CD14-positive monocyte (primary cell): ENCODE measurements around the gene ZNF436. TPM values are rescaled to one million over a fixed set of nuclear protein-coding genes. Genes with fewer than 3 reads are reported as not detected.

Source experiments
- DNase-seq, 3 donors: peaks; one replicate each; pipeline ENCODE4 v3.0.0-alpha.2; 2011 to 2022
- H2AFZ ChIP-seq: 2 replicates; pipeline ENCODE4 v1.6.0; 2012; ENCODE audit warnings: mild to moderate bottlenecking, low read depth, low read length, inconsistent platforms; ENCODE audit not compliant: insufficient read depth, poor library complexity, severe bottlenecking
- H3K27ac ChIP-seq, 2 donors: 1 replicate in 1 of 2; 2 replicates in 1 of 2; pipeline ENCODE4 v1.5.1; 2012 to 2013; ENCODE audit warnings: low read length in 2 of 2, control low read depth in 1 of 2, inconsistent platforms in 1 of 2, low read depth in 1 of 2, mild to moderate bottlenecking in 1 of 2
- H3K27me3 ChIP-seq, 2 donors: one replicate each; pipeline versions ENCODE4 v1.6.0 to v1.6.1; 2011 to 2013; ENCODE audit warnings: low read length in 2 of 2; ENCODE audit not compliant: control insufficient read depth in 2 of 2, insufficient read depth in 2 of 2
- H3K36me3 ChIP-seq, 2 donors: replicated peaks in 1 of 2; 1 replicate in 1 of 2; 2 replicates in 1 of 2; pipeline versions ENCODE4 v1.5.1 to v1.6.1; 2012 to 2013; ENCODE audit warnings: low read length in 2 of 2, control low read depth in 1 of 2, inconsistent platforms in 1 of 2, mild to moderate bottlenecking in 1 of 2; ENCODE audit not compliant: insufficient read depth in 2 of 2, control insufficient read depth in 1 of 2
- H3K4me1 ChIP-seq, 2 donors: 1 replicate in 1 of 2; 2 replicates in 1 of 2; pipeline versions ENCODE4 v1.5.1 to v1.6.1; 2012 to 2013; ENCODE audit warnings: low read length in 2 of 2, control low read depth in 1 of 2, inconsistent platforms in 1 of 2, mild to moderate bottlenecking in 1 of 2, moderate library complexity in 1 of 2; ENCODE audit not compliant: insufficient read depth in 2 of 2, control insufficient read depth in 1 of 2
- H3K4me2 ChIP-seq: replicated peaks from 2 replicates; pipeline ENCODE3; 2012; ENCODE audit warnings: low read length, moderate library complexity, mild to moderate bottlenecking; ENCODE audit not compliant: poor library complexity, severe bottlenecking; ENCODE audit errors: extremely low read depth
- H3K4me3 ChIP-seq, 3 experiments: fragments of 200-600 bp in 1 of 3; sonication (generic) in 1 of 3; replicated peaks in 1 of 3; 1 replicate in 2 of 3; 2 replicates in 1 of 3; pipeline ENCODE4 v1.5.1; 2011 to 2013; ENCODE audit warnings: low read length in 3 of 3, mild to moderate bottlenecking in 3 of 3, control low read depth in 2 of 3, low read depth in 2 of 3, inconsistent platforms in 1 of 3, moderate library complexity in 1 of 3
- H3K79me2 ChIP-seq: 2 replicates; pipeline ENCODE4 v1.6.0; 2012; ENCODE audit warnings: mild to moderate bottlenecking, control low read depth, inconsistent platforms, low read length, moderate library complexity; ENCODE audit not compliant: insufficient read depth
- H3K9ac ChIP-seq: 2 replicates; pipeline ENCODE4 v1.6.0; 2017; ENCODE audit warnings: low read length, mild to moderate bottlenecking; ENCODE audit not compliant: insufficient read depth, poor library complexity, severe bottlenecking
- H3K9me3 ChIP-seq, 2 donors: replicated peaks in 1 of 2; 1 replicate in 1 of 2; 2 replicates in 1 of 2; pipeline versions ENCODE4 v1.5.1 to v1.6.1; 2012 to 2013; ENCODE audit warnings: low read length in 2 of 2, control low read depth in 1 of 2; ENCODE audit not compliant: control insufficient read depth in 1 of 2, insufficient read depth in 1 of 2
- H4K20me1 ChIP-seq: 2 replicates; pipeline ENCODE4 v1.6.0; 2012; ENCODE audit warnings: mild to moderate bottlenecking, low read length, control low read depth, moderate library complexity; ENCODE audit not compliant: insufficient read depth
- H3K27ac Mint-ChIP-seq, 7 donors: one replicate each; pipeline ENCODE4 v1.8.0; 2020; ENCODE audit warnings: mild to moderate bottlenecking in 7 of 7, mixed read lengths in 7 of 7, moderate library complexity in 6 of 7, inconsistent platforms in 2 of 7
- H3K27me3 Mint-ChIP-seq, 3 donors: one replicate each; pipeline ENCODE4 v1.8.0; 2021 to 2022; ENCODE audit warnings: low read depth in 3 of 3, mild to moderate bottlenecking in 3 of 3, mixed read lengths in 3 of 3, moderate library complexity in 3 of 3, inconsistent platforms in 1 of 3
- H3K36me3 Mint-ChIP-seq, 2 donors: one replicate each; pipeline ENCODE4 v1.8.0; 2020; ENCODE audit warnings: mixed read lengths in 2 of 2, inconsistent platforms in 1 of 2, mild to moderate bottlenecking in 1 of 2
- H3K4me1 Mint-ChIP-seq: one replicate; pipeline ENCODE4 v1.8.0; 2020; ENCODE audit warnings: mild to moderate bottlenecking, mixed read lengths
- H3K4me3 Mint-ChIP-seq, 2 donors: one replicate each; pipeline ENCODE4 v1.8.0; 2020; ENCODE audit warnings: mild to moderate bottlenecking in 2 of 2, mixed read lengths in 2 of 2, moderate library complexity in 1 of 2
- H3K9me3 Mint-ChIP-seq, 7 donors: one replicate each; pipeline ENCODE4 v1.8.0; 2020 to 2022; ENCODE audit warnings: mixed read lengths in 7 of 7, mild to moderate bottlenecking in 6 of 7, moderate library complexity in 6 of 7, inconsistent platforms in 2 of 7
- WGBS: methylation state at CpG from one replicate; pipeline ENCODE4 v1.1.5; 2013; ENCODE audit warnings: missing lambda C conversion rate; ENCODE audit not compliant: insufficient coverage; 5-methylcytosine and 5-hydroxymethylcytosine counted together
- intact Hi-C, 2 donors: fragments of 100-400 bp; cut with micrococcal nuclease; formaldehyde crosslinking; loops; one replicate each; pipeline versions ENCODE4 v1.15.0 to v1.15.1; 2023
- polyA plus RNA-seq, 3 donors: library from polyadenylated mRNA; depleted of rRNA in 1 of 3; unstranded in 2 of 3; stranded (reverse) in 1 of 3; fragments of 300-500 nt in 2 of 3; fragments of >200 nt in 1 of 3; fragmentation: Illumina TruSeq in 2 of 3; gene quantifications; 1 replicate in 2 of 3; 2 replicates in 1 of 3; pipeline ENCODE4 v1.2.3, GENCODE V29; 2012 to 2021
- TF ChIP-seq, protein P1 (sequence below): fragments of 200-600 bp; IDR thresholded peaks from one replicate; pipeline ENCODE4 v1.8.0; 2022; ENCODE audit warnings: antibody characterized with exemption, mild to moderate bottlenecking

ZNF436 gene
- polyA plus RNA-seq, 3 donors: 1.4 to 2.4 (median 2.0) TPM

DNA sequence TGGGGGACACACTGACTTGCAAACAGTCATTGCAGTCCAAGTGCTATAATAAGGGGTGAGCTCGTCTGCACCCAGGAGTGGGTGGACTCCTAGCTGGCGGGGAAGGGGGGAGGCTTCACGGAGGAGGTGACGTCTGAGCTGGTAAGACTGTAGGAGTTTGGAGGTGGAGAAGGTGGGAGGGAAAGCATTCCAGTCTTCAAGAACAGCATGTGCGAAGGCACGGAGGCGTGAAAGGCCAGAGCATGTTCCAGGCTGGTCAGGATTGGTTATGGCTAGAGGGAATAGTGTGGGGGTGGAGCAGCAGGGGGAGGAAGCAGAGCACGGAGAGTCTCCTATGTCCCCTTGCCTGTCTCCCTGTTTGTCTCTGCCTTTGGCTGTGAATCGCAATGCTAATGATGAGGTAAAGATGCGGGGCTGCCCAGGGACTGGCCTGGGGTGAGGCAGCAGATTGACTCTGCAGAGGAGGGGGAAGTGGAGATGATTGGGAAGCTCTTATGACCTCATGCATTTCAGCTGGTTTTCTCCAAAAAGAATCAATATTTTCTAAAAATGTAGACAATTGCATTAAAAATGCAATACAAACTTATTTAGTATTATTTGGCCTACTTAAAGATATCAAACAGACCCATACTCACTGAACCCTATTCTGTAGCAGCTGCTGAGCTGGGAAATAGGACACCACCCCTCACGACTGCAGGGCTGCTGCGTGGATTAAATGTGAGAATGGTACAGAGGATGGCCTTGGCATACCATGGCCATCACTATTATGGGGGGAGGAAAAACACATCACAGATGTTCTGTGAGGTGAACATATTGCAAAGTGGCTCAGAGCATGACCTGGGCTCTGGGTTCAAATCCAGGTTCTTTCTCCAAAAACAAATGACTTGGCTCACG lies 2.6 kb upstream of the ZNF436 start:
- 97% methylated on average over 8 of the region's 13 CpGs for WGBS
- no peak overlapping the region for H3K4me3 Mint-ChIP-seq

More for the DNA sequence above, 2.6 kb upstream of the ZNF436 start:
- peaks cover 3 to 8% (median 5%) of the 10 kb centered on the region in 3 donors for H3K27me3 Mint-ChIP-seq
- peak overlapping the region in 1 of 7 donors; percentile 24 for H3K27ac Mint-ChIP-seq
- H4K20me1 ChIP-seq: no peaks in the 10 kb centered on the region
- H2AFZ ChIP-seq: no peak overlapping the region
- no peak overlapping the region for H3K4me2 ChIP-seq
- peaks cover 16 to 23% of the 10 kb centered on the region in 2 donors for H3K4me1 ChIP-seq
- no peaks in the 10 kb centered on the region for H3K9me3 ChIP-seq
- H3K27ac ChIP-seq: no peak overlapping the region
- H3K4me1 Mint-ChIP-seq: peaks cover 25% of the 10 kb centered on the region
- no peaks in the 10 kb centered on the region for H3K9me3 Mint-ChIP-seq
- peaks cover 0 to 5% of the 10 kb centered on the region in 2 donors for H3K36me3 Mint-ChIP-seq
- H3K4me3 ChIP-seq: no peak overlapping the region
- peaks cover 6% of the 10 kb centered on the region for H3K79me2 ChIP-seq
- TF ChIP-seq, protein P1, sequence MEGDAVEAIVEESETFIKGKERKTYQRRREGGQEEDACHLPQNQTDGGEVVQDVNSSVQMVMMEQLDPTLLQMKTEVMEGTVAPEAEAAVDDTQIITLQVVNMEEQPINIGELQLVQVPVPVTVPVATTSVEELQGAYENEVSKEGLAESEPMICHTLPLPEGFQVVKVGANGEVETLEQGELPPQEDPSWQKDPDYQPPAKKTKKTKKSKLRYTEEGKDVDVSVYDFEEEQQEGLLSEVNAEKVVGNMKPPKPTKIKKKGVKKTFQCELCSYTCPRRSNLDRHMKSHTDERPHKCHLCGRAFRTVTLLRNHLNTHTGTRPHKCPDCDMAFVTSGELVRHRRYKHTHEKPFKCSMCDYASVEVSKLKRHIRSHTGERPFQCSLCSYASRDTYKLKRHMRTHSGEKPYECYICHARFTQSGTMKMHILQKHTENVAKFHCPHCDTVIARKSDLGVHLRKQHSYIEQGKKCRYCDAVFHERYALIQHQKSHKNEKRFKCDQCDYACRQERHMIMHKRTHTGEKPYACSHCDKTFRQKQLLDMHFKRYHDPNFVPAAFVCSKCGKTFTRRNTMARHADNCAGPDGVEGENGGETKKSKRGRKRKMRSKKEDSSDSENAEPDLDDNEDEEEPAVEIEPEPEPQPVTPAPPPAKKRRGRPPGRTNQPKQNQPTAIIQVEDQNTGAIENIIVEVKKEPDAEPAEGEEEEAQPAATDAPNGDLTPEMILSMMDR: no peak
- no peaks in the 10 kb centered on the region for H3K27me3 ChIP-seq
- intact Hi-C loops: no loop called here
- H3K9ac ChIP-seq: no peak overlapping the region
- no peak for DNase-seq
- H3K36me3 ChIP-seq: no peaks in the 10 kb centered on the region
